ENCODE results near the gene TIGD4. TPM values are rescaled to one million over a fixed set of nuclear protein-coding genes. Genes with fewer than 3 reads are reported as not detected.

TIGD4 gene
- total RNA-seq, result under 0.01 and 0.17 TPM in 2 replicates

DNA sequence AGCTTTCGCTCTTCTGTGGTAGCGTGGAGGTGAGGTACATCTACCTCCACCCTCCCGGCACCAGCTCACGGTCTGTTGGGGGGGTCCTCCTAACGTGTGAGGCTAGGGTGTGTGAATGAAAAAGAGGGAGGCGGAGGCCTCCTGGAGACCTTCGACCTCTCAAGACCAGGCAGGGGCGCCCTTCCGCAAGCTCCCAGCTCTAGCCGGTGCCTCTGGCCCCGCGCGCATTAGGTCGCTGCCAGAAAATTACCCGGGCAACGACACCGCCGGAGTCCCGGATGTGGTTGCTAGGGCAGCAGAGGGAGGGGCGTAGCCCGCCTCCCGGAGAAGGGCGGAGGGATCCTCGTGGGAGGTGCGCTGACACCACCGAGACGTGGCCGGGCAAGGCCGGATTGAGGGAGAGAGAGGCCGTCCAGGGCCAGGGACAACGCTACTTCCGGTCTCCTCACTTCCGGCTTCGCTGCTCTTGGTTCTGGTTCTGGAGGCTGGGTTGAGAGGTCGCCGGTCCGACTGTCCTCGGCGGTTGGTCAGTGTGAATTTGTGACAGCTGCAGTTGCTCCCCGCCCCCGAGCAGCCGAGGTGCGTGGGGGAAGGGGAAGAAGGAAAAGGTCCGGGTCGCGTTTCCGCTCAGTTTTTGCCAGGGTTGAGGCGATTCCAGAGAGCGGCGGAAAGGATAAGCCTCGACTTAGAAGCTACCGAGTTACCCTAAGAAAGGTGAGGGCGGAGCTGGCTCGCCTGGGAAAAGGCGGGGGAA lies at the start of gene TIGD4, which contains the start of gene ARFIP1:
TSS of gene TIGD4 (minus strand) at position 218 of the 754 bp plus-strand sequence. CDS start 8,726 bp downstream, outside the sequence.
TSS of gene ARFIP1 (plus strand) at position 442 of the 754 bp plus-strand sequence. CDS start 49,680 bp downstream, outside the sequence.

Other genes starting within 250 kb of the TIGD4 start
- 7.6 and 10.6 TPM in 2 replicates for gene FBXW7, start 243.6 kb downstream of the TIGD4 start, total RNA-seq
- 5.5 and 6.2 TPM in 2 replicates for gene TMEM154, start 99.7 kb downstream of the TIGD4 start, total RNA-seq
- gene ARFIP1, start 224 bp upstream of the TIGD4 start, total RNA-seq, result 20.5 and 28.4 TPM in 2 replicates
- gene FHDC1, start 156.6 kb upstream of the TIGD4 start, total RNA-seq, result under 0.01 and 0.17 TPM in 2 replicates

Data from bronchus fibroblast of lung (primary cell).